Stimulated activated CD4-positive, alpha-beta T cell treated with anti-CD3 and anti-CD28 coated beads, Interleukin-15, amount 100 ng/mL, for 24 hours (primary cell): ENCODE data around the gene SLC49A3.
"Not testable (repeated sequence)": the region's sequence is repeated elsewhere in the genome, so short reads cannot be mapped to it uniquely, and the experiment has no call there.

Experiments used
- DNase-seq: peaks from one replicate; pipeline ENCODE4 v3.0.0-alpha.2; 2020

The SLC49A3 gene

DNA sequence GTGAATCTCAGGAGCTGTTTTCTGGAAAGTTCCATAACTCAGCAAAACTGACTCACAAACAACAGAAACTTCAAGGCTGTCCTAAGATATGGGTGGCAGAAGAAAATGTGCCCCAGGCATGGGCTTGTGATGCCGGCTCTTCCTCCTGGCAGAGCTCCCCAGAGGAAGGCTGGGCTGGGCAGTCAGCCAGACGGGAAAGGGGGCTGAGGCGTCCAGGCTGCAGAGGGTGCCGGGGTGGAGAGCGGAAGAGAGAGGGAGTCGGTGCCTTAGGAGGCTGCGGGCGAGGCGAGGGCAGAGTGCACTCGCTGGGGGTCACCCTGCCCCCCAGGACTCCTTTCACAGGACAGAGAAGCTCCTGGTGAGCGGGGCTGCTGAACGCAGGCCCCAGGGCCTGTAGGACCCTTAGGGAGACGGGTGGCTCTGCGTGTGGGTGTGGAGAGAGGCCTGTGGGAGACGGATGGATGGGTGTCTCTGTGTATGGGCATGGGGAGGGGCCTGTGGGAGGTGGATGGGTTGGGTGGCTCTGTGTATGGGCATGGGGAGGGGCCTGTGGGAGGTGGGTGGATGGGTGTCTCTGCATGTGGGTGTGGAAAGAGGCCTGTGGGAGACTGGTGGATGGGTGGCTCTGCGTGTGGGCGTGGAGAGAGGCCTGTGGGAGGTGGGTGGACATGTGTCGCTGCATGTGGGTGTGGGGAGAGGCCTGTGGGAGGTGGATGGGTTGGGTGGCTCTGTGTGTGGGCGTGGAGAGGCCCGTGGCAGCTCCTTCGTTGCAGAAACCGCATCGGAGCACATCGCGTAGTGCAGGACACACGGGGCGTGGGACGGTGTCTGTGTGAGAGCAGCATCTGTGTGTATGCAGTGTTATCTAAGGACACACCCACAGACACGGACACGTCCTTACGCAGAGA is 32.6 kb upstream of the SLC49A3 start:
- DNase-seq: no peak

DNA sequence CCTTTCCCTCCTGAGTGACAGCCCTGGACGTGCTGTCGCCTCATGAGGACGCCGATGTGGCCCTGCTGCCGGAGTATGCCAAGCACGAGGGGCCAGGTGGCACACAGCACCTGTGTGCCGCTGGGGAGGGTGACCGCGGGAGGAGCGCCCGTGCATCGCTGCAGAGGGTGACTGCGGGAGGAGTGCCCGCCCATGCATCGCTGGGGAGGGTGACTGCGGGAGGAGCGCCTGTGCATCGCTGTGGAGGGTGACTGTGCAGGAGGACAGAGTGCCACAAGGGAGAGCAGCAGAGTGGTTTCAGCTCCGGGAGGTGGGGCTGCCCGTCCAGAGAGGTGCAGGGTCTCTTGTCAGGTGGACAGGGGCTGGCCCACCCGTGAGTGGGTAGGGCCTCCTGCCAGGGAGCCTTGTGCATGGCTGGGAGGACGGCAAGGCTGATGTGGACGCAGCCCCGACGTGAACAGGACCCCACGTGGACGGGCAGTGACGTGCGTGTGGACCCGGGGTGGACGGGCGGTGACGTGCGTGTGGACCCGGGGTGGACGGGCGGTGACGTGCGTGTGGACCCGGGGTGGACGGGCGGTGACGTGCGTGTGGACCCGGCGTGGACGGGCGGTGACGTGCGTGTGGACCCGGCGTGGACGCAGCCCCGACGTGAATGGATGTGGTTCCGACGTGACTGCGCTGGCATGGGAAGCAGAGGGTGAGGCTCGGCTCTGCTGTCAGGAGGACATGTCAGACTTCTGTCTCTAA is 31.3 kb upstream of the SLC49A3 start:
- no peak for DNase-seq

DNA sequence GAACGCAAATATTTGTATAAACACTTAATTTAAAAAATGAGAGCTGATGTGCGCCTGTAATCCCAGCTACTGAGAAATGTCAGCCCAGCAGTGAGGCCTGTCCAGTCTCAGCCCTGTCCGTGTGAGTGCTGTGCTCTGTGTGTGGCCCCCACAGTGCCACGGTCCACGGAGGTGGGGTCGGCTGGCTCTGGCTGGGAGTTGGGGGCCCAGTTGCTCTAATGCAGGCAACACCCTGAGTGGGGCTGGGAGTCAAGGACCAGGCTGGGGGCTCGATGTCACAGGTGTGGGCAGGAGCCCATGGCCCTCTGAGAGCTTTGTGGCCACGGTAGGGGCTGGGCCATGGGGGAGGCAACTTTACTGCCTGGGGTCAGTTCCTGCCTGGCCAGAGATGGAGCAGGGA is 29.5 kb upstream of the SLC49A3 start:
- DNase-seq: no peak

DNA sequence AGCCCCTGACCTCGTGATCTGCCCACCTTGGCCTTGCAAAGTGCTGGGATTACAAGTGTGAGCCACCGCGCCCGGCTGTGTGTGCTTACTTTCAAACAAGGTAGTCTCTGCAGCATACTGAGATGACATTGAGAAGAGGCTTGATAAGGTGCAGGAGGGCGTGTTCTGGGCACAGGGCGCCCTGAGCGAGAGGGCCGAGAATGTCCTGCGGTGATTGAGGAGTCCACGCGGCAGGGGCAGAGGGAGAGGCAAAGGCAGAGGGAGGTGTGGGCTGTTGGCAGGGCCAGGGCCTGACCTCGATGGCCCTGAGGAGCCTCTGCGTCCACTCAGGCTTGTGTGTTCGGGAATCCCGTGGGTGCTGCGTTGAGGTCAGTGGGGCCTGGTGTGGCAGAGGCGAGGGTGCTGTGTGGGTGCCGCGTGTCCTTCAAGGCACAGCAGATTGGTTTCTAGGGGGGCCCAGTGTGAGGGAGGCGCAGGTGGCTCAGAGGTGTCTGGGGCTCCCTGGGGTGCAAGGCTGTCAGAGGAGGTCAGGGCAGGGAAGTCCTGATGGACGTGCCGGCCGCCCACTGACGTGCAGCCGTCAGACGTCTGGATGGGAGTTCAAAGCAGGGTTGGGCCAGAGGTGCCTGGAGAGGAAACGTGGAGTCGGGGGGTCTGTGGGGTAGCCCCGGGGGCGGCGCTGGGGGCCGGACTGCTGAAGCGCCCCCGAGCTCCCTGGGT is 28.8 kb upstream of the SLC49A3 start:
- DNase-seq: no peak

DNA sequence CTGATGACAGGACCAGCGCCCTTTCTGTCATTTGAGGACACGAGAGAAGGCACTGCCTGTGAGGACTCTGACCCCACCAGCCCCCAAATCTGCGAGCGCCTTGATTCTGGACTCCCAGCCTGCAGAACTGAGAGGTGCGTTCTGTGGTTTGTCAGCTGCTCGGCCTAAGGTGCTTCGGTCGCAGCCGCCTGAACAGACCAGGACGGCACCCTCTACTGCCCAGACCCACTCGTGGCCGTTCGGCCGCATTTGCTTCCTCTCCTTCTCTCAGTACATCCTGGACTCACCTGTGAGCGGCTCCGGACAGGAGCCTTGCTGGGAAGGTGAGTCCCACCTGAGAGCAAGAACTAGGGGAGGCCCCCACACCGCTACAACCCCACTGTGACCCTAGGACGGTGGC is 25.1 kb upstream of the SLC49A3 start:
- DNase-seq: no peak

DNA sequence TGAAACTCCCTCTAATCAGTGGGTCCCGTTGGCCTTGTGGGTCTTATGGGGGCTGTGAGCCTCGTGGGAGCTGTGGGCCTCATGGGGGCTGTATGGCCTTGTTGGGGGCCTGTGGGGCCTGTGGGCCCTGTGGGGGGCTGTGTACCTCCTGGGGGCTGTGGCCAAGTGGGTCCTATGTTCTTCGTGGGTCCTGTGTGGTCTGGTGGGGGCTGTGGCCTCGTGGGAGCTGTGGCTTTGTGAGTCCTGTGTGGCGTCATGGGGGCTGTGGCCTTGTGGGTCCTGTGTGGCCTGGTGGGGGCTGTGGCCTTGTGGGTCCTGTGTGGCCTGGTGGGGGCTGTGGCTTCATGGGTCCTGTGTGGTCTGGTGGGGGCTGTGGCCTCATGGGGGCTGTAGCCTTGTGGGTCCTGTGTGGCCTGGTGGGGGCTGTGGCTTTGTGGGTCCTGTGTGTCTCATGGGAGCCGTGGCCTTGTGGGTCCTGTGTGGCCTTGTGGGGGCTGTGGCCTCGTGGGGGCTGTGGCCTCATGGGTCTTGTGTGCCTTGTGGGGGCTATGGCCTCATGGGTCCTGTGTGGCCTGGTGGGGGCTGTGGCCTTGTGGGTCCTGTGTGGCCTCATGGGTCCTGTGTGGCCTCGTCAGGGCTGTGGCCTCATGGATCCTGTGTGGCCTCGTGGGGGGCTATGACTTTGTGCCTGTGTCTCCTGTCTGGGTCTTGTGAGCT is 24.1 kb upstream of the SLC49A3 start:
- DNase-seq: no peak

DNA sequence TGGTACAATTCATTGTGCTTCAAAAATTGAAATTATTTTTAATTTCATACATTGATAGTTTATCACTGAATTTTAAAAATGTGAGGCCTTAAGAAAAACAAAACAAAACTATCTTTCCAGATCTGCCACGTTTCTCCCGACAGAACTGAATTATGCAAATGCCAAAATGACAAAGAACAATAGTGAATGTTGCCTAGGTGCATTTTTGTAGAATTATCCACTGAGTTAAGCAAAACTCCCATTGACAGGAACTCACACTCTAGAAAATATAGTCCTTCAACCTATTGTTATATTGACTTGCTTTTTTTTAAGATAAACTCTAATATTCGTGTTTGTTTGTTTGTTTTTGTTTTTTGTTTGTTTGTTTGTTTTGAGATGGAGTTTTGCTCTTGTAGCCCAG is 23.1 kb upstream of the SLC49A3 start:
- no peak for DNase-seq

DNA sequence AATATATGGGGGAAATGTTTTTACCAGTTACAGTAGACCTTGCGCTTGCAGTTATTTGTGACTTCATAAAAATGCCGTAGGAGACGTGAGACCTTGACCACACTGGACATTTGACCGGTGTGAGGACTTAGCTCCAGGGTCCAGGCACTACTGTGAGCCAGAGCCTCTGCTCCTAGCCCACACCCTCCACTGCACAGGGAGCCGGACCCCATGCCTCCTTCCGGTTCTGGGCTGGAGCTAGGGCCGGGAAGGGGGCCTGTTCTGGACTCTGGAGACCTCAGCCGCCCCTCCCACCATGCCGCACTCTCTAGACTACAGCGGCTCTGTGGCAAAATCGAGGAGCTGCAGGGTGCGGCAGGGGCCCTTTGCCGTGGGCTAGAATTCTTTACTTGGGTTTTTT is 22.0 kb upstream of the SLC49A3 start:
- no peak for DNase-seq

DNA sequence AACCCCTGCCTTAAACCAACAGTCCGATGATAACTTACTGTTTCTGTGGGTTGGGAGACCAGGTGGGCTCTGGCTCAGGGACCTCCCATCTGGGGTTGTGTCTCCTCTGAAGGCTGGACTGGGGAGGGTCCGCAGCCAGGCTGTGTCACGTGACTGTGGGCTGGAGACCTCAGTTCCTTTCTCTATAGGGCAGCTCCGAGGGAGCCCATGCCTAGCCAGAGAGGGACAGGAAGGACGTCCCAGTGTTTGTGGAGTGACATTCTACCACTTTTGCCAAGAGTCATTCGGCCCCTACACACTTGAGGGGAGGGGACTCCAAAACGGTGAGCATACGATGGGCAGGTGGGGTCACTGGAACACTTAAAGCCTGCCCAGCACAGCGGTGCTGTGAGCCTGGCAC is 21.2 kb upstream of the SLC49A3 start:
- DNase-seq: no peak

DNA sequence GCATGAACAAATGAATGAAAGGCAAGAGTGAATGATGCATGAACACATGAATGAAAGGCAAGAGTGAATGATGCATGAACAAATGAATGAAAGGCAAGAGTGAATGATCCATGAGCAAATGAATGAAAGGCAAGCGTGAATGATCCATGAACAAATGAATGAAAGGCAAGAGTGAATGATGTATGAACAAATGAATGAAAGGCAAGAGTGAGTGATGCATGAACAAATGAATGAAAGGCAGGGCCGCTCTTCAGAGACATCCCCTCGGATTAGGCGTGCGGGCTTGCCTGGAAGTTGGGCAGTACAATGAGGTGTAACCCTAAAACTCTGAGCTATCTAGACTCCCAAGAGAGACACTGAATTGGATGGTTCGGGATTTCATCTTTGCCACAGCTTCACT is 20.4 kb upstream of the SLC49A3 start:
- DNase-seq: no peak

DNA sequence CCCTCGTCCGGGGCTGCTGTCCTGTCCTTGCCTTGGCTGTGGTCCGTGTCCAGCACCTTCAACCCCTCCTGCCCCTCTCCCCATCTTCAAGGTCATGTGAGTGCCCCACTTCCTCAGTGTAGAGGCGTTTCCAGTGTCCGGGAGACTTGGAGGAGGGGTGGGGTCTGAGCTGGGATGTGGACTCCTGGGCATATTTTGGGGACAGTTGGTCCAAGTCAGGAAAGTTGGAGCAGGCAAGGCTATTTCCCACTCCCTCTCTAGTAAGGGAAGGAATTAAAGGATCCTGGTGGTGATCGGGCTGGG is 19.6 kb upstream of the SLC49A3 start:
- DNase-seq: no peak

DNA sequence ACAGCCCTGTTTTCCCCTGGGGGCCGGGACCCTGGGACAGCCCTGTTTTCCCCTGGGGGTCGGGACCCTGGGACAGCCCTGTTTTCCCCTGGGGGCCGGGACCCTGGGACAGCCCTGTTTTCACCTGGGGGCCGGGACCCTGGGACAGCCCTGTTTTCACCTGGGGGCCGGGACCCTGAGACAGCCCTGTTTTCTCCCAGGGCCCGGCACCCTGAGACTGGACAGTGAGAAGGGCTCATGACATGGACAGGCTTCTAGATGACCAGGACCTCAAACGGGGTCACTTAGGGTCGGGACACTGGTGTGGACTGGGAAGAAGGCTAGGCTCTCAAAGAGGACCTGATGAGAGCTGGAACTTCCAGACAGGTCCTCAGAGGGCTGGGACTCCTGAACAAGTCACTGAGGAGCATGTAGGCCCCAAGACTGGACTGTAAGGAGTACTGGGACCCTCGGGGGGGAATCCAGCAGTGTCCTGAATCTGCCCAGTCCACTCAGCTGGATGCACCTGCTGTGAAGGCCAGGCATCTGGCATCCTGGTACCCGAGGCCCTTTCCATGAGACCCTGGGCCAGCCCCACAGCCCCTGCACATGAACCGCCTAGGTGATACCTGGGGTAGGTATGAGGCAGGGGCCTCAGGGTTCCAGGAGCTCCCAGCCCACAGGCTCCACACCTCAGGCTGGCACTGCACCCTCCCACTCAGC is 19.1 kb upstream of the SLC49A3 start:
- DNase-seq: no peak

DNA sequence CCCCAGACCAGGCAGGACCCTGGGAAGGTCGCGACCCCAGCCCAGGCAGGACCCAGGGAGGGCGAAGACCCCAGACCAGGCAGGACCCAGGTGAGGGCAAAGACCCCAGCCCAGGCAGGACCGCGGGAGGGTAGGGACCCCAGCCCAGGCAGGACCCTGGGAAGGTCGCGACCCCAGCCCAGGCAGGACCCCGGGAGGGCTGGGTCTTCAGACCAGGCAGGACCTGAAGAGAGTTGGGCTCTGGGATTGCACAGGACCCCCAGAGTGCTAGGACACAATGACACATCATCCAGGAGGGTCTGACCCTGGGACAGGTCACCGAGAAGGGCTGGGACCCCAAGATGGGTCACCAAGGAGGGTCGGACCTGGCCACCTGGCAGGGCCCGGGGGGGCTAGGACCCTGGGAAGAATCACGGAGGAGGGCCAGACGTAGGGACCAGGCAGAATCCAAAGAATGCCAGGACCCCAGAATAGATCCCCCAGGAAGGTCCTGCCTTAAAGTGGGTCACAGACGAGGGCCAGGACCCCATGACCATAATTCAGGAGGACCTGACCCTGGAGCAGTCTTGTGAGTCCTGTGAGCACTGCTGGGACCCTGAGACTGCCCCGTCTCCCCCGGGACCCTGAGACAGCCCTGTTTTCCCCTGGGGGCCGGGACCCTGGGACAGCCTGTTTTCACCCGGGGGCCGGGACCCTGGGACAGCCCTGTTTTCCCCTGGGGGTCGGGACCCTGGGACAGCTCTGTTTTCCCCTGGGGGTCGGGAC is 18.1 kb upstream of the SLC49A3 start:
- no peak for DNase-seq

DNA sequence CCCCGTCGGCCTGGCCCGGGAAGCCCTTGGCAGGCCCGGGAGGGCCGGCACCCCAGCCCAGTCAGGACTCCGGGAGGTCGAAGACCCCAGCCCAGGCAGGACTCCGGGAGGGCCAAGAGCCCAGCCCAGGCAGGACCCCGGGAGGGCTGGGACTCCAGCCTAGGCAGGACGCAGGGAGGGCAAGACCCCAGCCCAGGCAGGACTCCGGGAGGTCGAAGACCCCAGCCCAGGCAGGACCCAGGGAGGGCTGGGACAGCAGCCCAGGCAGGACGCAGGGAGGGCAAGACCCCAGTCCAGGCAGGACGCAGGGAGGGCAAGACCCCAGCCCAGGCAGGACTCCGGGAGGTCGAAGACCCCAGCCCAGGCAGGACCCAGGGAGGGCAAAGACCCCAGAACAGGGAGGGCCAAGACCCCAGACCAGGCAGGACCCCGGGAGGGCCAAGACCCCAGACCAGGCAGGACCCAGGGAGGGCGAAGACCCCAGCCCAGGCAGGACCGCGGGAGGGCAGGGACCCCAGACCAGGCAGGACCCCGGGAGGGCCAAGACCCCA is 17.2 kb upstream of the SLC49A3 start:
- not testable (repeated sequence) for DNase-seq

DNA sequence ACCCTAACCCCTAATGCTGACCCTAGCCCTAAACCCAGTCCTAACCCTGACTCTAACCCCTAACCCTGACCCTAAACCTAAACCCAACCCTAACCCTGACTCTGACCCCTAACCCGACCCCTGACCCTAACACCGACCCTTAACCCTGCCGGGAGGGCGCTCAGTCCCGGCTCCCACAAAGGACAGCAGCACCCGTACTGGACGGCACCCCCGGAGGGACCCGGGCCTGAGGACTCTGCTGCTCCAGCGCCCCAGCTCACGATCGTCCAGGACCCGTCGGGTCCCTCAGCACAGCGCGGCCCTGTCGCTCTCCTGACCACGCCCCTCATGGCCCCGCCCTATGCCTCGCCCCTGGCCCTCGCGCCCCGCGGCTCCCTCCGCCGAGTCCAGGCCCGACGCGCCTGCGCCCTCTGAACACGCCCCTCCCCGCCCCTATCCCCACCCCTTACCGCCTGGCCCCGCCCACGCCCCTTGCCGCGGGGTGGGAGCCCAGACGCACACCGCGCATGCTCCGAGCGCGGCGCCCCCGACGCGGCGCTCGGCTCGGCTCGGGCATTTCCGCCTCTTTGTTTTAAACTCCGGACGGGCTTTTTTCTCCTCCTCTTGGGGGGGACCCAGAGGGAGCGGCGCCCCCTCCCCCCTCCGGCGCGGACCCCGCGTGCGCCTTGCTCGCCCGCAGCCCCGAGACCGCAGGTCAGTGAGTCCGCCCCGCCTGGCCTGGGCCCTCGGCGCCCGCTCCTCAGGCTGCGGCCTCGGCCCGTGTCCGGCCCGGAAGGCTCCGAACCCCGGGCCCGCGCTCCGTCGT is 16.5 kb upstream of the SLC49A3 start, which contains the start of gene PCGF3:
TSS of gene PCGF3 (plus strand) at position 555 of the 805 bp plus-strand sequence. CDS start 27,849 bp downstream, outside the sequence.
- DNase-seq: peak; percentile 98

DNA sequence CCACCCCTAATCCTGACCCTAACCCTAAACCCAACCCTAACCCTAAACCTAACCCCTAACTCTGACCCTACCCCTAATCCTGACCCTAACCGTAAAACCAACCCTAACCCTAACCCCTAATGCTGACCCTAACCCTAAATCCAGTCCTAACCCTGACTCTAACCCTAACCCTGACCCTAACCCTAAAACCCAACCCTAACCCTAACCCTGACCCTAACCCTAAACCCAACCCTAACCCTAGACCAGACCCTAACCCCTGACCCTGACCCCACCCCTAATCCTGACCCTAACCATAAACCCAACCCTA is 16.0 kb upstream of the SLC49A3 start:
- no peak for DNase-seq

DNA sequence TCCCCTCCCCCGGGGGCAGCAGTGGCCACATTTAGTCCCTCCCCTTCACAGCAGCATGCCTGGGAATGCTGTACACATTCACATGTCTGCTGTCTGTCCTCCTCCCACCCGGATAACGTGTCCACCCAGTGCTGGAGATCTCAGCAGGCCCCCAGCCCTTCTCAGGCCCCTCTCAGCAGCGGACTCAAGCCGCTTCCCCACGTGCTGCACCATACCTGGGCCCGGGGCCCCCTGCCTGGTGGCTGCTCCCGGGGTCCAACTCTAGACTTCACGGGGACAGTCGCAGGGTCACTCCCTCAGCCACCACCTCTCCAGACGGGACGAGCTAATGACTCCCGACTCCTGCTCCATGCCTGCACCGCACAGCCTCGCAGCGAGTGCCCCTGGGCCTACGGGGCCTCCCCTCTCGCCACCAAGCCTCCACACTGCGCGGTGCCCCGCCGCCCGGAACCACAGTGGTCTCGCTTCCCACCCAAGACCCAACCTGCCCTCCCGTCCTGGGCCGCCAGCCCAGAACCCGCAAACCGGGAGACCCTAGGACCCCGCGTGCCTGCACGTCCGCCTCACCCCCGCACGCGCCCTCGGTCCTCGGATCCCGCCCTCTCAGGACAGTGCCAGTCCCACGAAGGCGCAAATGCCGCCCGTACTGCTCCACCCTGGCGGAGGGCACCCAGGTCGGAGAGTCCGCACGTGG is 15.4 kb upstream of the SLC49A3 start:
- DNase-seq: no peak

DNA sequence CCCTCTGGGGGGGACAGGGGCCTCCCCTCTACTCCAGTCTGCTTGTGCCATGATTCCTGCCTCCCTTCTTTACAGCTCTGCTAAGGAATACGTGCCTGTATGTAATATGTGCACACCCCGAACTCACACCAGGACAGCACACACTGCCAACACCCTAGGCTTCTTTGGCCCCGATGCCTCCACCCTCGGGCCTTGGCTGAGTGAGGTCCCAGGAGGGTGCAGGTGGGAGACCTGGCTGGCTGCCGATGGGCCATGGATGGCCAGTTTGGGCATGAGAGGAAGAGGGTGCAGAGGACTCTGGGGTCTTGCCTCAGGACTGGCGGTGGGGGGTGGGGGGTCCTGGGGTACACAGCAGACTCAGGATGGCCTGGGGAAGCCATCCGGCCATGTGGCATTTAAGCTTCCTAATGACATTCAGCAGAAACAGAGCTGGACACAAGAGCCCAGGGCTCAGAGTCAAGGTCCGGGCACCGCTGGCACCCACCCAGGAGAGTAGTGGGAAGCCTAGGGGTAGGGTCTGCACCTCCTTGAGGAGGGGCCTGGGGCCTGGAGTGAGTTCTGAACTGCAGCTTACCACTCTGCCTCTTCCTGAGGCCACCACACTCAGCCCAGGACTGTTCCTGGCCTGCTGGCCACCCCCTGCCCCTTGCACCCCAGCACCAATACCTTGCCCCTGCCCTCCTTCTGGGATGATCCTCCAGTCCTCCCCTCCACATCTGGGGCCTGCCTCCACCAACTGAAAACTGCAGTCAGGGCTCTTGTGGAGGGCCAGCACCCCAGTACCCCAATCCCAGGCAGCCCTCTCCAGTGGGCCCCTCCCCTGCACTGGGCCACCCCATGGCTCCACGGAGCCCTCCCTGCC is 14.6 kb upstream of the SLC49A3 start:
- no peak for DNase-seq

DNA sequence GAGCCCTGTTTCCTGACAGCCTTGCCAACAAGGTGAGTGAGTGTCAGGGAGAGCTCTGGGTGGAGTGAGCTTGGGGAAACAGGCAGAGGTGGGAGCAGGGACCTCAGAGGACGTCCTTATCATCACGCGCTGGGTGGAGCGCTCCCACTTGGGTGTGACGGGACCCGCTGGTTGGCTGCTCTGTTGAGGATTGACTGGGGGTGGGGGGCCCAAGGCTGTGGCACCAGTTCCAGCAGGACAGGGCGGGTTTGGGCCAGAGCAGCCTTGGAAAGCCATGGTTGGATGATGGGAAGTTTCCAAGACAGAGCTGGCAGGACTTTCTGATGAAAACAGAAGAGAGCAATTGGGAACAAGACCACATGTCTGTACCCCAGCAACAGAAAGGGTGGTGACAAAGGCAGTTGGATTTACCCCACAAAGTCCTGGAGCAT is 13.7 kb upstream of the SLC49A3 start:
- DNase-seq: no peak
